Fibroblast of pulmonary artery (primary cell): ENCODE measurements around the gene SLC6A3.

Experiments
- DNase-seq: peaks from one replicate; pipeline ENCODE4 v3.0.0-alpha.2; 2010; ENCODE audit warnings: low read depth
- H3K4me3 ChIP-seq: replicated peaks from 2 replicates; pipeline ENCODE4 v1.5.1; 2011; ENCODE audit warnings: low read depth, mild to moderate bottlenecking, control low read depth, low read length, moderate library complexity
- TF ChIP-seq, protein P1 (sequence below): IDR thresholded peaks from 2 replicates; pipeline ENCODE4 v1.5.1; 2011; ENCODE audit warnings: mild to moderate bottlenecking, control low read depth, low read length, inconsistent platforms; ENCODE audit errors: missing control alignments

Gene SLC6A3

DNA sequence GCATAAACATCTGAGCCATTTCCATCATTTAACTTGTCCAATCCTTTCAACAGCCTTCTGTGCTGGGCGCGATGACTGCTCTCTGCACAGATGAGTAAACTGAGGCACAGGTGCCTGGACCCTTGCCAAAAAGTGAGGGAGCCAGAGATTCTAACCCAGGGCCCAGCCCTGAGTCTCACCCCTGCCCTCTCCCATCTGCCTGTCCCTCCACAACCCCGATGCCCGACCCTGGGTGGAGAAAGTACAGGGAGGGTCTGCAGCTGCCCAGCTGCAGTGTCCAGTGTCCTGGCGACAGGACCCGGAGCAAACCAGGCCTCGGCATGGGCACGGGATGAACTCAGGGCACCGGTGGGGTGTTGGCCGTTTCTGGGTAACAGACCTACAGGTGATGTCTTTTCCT lies 60.7 kb downstream of the SLC6A3 start:
- no peak overlapping the region for H3K4me3 ChIP-seq
- DNase-seq, result no peak
- TF ChIP-seq, protein P1, sequence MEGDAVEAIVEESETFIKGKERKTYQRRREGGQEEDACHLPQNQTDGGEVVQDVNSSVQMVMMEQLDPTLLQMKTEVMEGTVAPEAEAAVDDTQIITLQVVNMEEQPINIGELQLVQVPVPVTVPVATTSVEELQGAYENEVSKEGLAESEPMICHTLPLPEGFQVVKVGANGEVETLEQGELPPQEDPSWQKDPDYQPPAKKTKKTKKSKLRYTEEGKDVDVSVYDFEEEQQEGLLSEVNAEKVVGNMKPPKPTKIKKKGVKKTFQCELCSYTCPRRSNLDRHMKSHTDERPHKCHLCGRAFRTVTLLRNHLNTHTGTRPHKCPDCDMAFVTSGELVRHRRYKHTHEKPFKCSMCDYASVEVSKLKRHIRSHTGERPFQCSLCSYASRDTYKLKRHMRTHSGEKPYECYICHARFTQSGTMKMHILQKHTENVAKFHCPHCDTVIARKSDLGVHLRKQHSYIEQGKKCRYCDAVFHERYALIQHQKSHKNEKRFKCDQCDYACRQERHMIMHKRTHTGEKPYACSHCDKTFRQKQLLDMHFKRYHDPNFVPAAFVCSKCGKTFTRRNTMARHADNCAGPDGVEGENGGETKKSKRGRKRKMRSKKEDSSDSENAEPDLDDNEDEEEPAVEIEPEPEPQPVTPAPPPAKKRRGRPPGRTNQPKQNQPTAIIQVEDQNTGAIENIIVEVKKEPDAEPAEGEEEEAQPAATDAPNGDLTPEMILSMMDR, result no peak

DNA sequence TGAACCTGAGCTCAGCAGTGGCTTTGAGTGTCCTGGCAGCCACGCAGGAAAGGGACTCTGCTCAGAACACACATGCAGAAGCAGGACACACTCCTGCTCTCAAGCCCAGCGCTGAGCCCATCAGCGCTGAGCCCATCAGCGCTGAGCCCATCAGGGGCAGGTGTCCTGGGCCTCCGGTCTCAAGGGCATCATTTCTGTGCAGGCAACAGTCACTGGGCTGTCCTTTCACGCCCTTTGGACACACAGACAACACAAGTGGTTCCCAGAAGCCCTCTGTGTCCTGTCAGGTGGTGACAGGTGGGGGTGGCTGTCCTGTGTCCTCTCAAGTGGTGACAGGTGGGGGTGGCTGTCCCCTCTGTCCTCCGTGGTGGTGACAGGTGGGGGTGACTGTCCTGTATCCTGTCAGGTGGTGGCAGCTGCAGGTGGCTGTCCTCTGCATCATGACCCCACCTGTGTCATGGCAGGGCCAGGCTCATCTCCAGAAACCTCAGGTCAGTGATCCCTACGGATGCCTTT lies 61.3 kb downstream of the SLC6A3 start:
- no peak for DNase-seq
- TF ChIP-seq, protein P1, result no peak
- no peak overlapping the region for H3K4me3 ChIP-seq

DNA sequence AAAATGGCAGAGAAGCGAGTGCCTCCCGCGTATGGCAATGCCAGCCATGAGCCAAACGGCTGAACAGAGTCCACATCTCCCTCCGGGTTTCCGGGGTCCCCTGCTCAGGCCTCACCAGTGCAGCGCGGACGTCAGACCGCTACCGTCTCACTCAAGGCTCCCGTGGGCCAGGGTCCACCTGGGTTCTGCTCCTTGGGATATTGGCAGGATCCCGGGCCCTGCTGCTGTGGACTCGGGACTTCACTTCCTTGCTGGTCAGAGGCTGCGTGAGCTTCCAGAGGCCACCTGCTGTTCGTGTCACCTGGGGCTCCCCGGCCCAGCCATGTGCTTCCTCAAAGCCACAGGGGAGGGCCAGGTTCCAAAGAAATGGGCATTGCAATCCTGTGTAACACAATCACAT lies 61.9 kb downstream of the SLC6A3 start:
- no peak overlapping the region for H3K4me3 ChIP-seq
- TF ChIP-seq, protein P1, result no peak
- no peak for DNase-seq

DNA sequence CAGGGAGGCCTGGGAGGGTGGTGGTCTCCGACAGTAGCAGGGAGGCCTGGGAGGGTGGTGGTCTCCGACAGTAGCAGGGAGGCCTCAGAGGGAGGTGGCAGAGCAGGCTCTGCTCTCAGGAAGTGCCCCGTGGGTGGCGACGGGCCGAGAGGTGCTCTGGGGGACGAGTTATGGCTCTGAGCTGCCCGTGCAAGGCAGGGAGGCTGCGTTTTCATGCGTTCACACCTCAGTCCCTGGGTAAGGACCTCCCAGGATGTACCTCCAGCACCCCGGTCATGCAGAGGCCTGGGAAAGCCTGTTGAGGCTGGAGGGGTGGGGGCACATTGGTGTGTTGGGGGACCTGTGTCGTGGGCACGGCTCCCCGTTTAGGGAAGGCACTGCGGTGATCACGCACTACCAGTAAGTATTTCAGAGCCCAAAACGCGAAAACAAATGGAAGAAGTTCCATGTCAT lies 63.0 kb downstream of the SLC6A3 start:
- TF ChIP-seq, protein P1, result no peak
- no peak overlapping the region for H3K4me3 ChIP-seq
- no peak for DNase-seq

DNA sequence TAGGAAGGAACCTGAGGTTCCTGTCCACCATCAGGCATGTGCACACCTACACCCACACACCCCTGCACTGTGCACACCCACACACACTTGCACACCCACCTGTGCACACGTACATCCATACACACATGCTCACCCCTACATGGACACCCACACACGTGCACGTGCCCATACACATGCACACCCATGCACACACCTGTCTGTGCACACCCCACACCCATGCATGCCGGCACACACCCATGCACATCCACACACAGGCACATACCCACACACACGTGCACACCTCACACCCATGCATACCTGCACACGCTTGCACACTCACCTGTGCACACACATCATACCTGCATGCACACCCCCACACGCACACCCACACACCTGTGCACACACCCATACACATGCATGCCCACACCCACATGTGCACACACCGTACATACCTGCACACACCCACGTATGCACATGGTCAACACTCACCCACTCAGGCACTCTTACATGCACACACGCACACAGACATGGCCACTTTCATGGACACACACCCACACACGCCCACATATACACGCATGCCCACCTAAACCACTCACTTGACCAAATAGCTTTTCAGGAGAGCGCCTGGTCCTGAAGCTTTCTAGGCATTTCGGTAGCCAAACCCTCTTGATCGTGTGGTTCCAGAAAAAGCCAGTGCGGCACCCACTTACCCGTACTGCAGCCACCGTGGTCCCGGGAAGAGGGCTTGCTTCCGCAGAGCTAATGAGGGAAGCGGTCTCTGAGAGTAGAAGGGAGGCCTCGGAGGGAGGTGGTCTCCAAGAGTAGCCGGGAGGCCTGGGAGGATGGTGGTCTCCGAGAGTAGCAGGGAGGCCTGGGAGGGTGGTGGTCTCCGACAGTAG lies 63.6 kb downstream of the SLC6A3 start:
- H3K4me3 ChIP-seq, result no peak overlapping the region
- DNase-seq, result no peak
- TF ChIP-seq, protein P1, result no peak

DNA sequence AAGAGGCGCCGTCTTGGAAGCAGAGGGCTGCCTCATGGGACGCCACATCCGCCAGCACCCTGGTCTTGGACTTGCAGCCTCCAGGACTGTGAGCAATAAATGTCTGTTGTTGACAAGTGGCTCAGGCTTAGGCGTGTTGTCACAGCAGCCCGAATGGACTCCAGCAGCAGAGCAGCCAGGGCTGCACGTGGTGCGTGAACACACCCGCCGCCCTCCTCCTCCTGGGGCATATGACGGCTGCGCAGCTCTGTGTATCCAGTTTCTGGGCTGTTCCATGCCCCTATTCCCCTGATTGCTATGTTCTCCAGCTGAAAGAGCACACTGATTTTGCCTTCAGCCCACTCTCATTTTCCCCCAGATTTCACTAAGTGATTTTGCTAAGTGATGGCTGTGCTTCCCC lies 64.3 kb downstream of the SLC6A3 start:
- DNase-seq, result no peak
- TF ChIP-seq, protein P1, result no peak
- no peak overlapping the region for H3K4me3 ChIP-seq
